Medulla oblongata (tissue), 1 donor: ENCODE measurements around the gene TUBA8.
"Not testable (repeated sequence)": the region's sequence is repeated elsewhere in the genome, so short reads cannot be mapped to it uniquely, and the experiment has no call there.

Source experiments
- DNase-seq: peaks from one replicate; pipeline ENCODE4 v3.0.0-alpha.2; 2015; ENCODE audit errors: extremely low spot score

The TUBA8 gene

DNA sequence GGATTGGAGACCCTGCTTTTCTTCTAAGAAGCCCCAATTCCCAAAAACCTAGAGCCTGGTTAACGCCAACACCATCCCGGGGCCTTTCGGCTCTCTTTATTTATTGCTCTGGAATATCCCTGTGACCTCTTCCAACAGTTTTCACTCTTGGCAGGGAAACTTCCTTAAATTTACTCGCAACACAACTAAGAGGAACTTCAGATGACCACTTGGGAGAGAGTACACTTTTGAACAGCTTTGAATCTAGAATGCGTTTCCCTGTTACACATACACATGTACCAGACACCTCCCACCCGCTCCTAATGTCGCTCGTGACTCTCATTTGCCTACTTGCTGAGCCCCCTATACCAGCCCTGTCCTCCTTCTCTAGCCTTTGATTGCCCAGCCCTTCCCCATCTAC lies 19.4 kb downstream of the TUBA8 start:
- no peak for DNase-seq

DNA sequence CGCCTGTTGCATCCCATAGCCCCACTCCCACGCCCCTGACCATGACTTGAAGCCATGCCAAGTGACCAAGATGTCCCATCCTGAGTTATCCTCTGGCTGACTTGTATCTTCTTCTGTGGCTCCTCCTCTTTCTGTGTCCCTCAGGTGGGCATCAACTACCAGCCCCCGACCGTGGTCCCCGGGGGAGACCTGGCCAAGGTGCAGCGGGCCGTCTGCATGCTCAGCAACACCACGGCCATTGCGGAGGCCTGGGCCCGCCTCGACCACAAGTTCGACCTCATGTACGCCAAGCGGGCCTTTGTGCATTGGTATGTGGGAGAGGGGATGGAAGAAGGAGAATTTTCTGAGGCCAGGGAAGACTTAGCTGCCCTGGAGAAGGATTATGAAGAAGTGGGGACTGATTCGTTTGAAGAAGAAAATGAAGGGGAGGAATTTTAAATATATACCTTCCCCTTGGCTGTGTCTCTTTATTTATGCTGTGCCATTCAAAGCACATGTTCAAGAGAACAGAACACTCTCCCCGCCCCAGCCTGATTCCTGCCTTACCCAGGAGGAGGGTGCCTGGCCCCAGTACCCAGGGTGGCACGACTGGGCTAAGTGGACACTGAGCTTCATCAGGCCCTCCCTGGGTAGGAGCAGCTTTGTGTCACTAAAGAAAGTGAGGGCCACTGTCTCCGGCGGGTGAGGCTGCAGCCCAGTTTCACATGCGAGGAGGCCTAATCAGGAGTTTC lies 20.3 kb downstream of the TUBA8 start:
- no peak for DNase-seq

DNA sequence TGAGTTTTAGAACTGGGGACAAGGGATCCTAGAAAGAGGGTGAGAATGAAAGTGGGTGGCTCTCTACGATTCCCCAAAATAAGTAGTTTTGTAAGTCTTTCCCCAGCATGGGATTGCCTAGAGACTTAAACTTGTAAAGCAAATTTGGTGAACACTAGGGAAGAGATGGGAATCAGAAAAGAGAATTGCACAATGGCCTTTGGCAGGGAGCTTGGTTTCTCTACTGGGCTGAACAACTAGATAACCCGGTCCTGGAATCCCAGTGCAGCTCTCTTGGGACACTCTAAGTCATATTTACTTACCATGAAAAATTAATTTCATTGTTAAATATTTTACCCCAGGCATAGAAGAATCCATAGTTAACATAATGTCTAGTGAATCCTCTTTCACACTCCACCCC lies 22.8 kb downstream of the TUBA8 start:
- no peak for DNase-seq

GRCh38 chr22:18136563-18137320 lies 26.1 kb downstream of the TUBA8 start:
- no peak for DNase-seq

DNA sequence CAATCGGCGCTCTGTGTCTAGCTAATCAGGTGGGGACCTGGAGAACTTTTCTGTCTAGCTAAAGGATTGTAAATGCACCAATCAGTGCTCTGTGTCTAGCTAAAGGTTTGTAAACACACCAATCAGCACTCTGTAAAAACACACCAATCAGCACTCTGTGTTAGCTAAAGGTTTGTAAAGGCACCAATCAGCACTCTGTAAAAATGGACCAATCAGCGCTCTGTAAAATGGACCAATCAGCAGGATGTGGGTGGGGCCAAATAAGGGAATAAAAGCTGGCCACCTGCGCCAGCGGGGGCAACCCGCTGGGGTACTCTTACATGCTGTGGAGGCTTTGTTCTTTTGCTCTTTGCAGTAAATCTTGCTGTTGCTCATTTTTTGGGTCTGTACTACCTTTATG lies 30.4 kb downstream of the TUBA8 start:
- not testable (repeated sequence) for DNase-seq

- no peak for DNase-seq
Observed at GRCh38 chr22:18144105-18144504, 33.5 kb downstream of the TUBA8 start.

DNA sequence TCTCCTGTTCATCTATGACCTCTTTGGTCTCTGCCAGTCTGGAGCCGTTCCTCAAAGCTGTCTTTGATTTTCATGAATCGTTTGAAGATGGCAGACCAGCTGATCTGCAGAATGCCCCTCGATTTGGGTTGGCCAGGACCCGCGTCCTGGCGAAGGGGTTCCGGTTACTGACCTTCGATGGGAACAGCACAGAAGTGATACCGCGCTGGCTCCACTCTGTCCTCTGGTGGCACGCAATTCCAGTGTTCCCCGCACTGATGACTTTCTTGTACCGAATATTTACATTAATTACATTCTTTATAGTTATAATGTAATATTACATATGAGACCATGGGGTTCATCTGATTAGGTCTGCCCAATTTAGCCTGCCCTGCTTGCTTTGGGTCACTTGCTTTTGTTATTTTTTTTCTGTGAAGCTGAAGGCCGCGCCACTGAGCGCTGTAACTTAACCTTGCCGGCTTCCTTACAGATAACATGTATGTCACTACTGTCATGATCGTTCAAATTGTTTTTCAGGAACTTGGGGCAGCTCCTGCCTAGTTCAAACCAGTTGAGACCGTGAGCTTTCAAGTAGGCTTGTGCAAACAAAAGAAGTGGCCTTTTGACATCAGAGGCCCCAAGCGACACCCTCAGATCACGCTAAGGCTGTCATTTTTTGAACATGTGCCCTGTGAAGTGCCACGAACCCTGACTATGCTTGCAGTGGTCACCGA lies 35.2 kb downstream of the TUBA8 start:
- DNase-seq = no peak

DNA sequence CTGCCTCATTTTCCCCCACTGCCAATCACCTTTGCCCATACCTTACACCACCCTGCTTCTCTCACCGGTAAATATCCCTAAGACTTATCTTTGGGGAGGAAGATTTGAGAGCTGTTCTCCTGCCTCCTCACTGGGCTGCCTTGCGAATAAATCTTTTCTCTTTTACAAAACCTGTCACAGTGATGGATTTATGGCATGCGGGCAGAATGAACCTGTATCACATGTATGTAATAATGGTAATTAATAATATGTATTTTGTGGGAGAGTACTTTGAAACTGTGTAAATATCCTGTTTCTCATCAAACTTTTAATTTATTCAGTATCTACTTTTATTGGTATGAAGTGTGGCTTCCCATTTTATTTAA lies 35.8 kb downstream of the TUBA8 start:
- no peak for DNase-seq

GRCh38 chr22:18147791-18148190 lies 37.2 kb downstream of the TUBA8 start:
- DNase-seq = no peak

DNA sequence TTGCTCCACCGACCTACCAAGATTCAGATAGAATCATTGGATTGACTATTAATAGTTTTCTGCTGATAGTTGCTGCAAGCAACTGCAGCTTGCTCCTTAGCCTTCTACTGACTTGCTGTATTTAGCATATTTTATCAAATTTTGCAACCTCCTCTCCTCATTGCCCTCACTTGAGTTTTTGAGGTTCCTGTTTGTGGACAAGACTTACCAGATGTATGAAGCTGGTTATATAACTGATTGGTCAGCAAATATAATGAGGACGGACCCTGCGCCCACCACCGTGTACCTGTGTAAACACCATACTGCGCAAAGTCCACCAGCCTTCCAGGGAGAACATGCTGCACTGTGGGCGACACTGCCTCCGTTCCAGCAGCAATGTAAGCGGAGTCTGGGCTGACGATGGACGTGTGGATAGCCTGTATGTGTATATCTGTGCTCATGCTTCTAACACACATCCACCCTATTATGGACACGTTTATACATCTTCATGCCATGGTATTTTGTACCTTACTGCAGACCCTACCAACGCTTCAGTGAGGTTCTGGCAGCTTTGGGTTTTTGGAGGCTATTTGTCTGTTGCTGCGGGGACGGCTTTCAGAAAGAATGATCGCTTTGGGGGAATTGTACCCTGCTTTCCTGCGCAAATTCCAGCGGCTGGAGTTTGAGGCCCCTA lies 37.8 kb downstream of the TUBA8 start:
- no peak for DNase-seq

GRCh38 chr22:18152519-18152918 lies 41.9 kb downstream of the TUBA8 start:
- DNase-seq = no peak

GRCh38 chr22:18154821-18155390 lies 44.3 kb downstream of the TUBA8 start:
- DNase-seq = no peak

DNA sequence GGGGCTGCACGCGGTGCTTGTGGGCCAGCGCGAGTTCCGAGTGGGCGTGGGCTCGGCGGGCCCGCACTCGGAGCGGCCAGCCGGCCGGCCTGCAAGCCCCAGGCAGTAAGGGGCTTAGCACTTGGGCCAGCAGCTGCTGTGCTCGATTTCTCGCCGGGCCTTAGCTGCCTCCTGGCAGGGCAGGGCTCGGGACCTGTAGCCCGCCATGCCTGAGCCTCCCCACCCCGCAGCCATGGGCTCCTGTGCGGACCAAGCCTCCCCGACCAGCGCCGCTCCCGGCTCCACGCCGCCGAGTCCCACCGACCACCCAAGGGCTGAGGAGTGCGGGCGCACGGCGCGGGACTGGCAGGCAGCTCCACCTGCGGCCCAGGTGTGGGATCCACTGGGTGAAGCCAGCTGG lies 44.9 kb downstream of the TUBA8 start:
- not testable (repeated sequence) for DNase-seq

GRCh38 chr22:18156878-18157713 lies 46.5 kb downstream of the TUBA8 start:
- peak; percentile 79 for DNase-seq

DNA sequence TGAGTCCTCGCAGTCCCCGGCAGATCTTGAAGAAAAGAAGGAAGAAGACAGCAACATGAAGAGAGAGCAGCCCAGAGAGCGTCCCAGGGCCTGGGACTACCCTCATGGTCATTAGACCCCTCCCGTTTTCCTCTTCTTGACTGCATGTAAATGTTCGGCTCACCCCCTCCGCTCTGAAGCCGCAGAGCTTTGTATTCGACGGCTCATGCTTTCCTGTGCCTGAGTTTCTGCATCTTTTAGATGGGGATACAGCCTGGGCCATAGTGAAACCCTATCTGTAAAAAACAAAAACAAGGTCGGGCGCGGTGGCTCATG lies 47.1 kb downstream of the TUBA8 start:
- DNase-seq = no peak

GRCh38 chr22:18160641-18161040 lies 50.0 kb downstream of the TUBA8 start:
- not testable (repeated sequence) for DNase-seq

GRCh38 chr22:18163843-18164242 lies 53.2 kb downstream of the TUBA8 start:
- DNase-seq = not testable (repeated sequence)

DNA sequence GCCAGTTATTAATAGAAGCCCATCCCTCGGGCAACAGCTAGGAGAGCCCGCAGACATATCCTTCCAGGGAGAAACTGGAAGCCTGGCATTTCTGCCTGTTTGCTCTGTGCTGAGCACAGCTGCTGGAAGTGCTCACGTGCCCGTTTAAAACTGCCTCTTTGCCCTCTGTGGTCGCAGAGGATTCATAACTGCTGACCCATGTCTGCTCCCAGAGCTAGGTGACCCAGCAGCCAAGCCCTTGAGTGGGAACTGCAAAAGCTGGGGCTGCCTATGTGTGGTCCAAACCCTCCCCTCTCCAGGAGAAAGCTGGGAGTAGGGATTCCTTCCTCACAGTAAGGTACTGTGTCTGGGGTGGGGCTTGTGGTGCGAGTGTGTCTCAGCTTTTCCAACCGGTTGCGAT lies 54.0 kb downstream of the TUBA8 start:
- DNase-seq = not testable (repeated sequence)

GRCh38 chr22:18165356-18165755 lies 54.7 kb downstream of the TUBA8 start:
- not testable (repeated sequence) for DNase-seq

GRCh38 chr22:18170284-18170683 lies 59.7 kb downstream of the TUBA8 start:
- not testable (repeated sequence) for DNase-seq

DNA sequence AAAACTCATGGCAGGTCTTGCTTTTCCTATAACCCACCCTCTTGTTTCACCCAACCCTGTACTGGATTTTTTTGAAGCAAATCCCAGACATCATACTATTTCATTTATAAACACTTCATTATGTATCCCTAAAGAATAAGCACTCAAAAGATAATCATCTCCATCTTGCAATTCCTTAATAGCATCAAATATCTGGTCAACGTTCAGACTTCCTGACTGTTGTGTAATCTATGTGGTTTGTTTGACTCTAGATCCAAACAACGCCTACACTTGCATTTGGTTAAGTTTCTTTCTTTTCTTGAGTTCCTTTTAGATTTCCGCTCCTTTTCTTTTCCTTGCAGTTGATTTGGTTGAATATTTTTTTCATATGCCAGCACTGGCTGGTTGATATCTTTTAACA lies 61.6 kb downstream of the TUBA8 start:
- not testable (repeated sequence) for DNase-seq
